HG02588 (cell line): ENCODE data around the gene DACT3.

Experiments
- ATAC-seq: cut with Tn5 transposase; IDR thresholded peaks from one replicate; pipeline ENCODE4 v1.9.1; 2021; ENCODE audit warnings: mild to moderate bottlenecking, moderate library complexity; ENCODE audit not compliant: unreplicated experiment

DACT3 gene

DNA sequence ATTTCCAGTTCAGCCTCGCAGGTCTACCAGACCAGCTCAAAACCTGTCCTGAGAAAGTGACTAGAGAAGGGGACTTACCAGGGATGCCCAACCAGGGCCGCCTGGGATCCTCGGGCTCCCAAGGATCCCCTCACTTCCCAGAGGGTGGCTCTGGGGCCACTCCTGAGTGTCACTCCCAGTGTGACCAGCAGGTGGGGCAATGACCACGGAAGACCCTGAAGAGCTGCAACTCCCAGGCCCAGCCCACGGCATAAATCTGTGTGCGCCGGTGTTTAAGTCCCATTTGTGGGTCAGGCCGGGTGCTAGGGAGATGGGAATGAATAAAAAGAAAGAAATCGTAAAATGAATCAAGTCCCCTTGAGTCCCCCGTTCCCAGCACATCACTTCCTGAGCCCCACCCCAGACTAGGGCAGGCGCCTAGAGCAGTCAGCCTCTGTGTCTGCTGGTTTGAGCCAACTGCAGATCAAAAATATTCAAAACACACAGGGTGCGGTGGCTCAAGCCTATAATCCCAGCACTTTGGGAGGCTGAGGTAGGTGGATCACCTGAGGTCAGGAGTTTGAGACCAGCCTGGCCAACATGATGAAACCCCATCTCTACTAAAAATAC lies 46.8 kb downstream of the DACT3 start:
- ATAC-seq: no peak

DNA sequence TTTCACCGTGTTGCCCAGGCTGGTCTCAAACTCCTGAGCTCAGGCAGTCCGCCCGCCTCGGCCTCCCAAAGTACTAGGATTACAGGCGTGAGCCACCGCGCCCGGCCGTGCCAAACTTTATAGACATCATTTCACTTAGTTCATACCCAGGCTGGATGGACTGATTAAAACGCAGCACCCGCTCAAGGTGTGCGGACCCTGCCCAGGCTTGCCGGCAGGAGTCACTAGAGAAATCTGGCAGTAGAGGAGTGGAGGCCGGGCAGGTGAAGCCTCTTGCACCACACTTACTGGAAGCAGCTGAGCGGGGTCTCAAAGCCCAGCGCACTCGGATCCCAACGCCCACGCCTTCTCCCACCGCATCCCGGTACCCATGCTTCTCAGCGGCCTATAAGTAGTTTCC lies 47.5 kb downstream of the DACT3 start:
- ATAC-seq: no peak

DNA sequence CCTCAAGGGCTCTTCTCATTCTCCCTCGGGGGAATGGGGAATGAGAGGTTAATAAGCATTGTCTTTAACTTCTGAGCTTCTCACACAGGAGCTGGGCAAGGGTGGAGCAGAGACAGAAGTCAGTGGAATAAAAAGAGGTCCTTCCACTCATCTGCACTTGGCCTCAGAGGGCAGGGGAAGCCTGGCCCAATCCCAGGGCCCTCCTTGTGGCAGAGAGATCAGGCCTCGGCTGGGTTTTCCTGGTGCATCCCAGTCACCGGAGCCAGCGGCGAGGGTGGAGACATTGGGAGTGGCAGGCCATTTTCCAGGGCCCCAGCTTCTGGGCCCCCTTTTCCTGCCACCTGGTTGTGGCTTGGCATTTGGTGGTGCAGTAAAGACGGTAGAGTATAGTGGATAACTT lies 49.2 kb downstream of the DACT3 start:
- ATAC-seq: no peak

DNA sequence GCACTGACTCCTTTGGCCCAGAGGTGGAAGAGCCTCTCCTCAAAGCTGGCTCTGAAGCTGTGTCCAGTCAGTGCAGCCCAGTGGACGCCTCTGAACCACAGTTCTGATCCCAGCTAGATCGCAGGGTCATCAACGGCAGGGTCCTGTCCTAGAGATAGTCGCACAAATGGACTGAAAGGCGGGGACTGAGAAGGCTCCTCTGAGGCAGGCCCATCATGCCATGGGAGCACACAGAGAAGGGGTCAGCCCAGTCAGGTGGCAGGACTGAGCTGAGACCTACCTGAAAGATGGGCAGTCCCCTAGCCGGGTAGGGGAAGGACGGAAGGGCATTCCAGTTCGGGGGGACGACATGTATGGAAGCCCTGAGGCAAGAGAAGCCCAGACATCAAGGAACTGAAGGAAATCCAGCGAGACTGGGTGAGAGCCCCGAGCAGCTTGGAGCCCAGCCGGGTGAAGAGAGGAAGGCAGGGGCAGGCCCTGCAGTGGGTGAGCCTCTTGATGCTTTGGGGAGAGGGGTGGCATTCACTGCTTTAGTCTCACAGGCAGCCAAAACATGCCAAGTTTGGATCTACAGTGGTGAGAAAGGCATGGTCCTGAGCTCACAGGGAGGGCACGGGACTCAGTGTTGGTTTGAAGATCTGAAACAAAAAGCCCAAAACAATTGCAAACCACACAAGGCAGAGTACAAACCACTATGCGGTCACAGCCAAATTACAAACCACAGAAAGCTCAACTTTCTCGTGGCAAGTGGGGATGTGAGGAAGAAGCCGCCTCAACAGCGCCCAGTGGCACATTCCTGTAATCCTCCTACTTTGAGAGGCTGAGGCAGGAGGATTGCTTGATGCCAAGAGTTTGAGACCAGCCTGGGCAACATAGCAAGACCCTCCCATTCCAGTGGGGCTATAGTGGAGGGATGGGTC lies 49.9 kb downstream of the DACT3 start:
- no peak for ATAC-seq

DNA sequence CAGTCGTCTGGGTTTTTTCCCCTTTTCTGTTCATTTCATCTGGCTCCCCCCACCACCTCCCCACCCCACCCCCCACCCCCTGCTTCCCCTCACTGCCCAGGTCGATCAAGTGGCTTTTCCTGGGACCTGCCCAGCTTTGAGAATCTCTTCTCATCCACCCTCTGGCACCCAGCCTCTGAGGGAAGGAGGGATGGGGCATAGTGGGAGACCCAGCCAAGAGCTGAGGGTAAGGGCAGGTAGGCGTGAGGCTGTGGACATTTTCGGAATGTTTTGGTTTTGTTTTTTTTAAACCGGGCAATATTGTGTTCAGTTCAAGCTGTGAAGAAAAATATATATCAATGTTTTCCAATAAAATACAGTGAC lies 50.6 kb downstream of the DACT3 start:
- ATAC-seq: no peak

DNA sequence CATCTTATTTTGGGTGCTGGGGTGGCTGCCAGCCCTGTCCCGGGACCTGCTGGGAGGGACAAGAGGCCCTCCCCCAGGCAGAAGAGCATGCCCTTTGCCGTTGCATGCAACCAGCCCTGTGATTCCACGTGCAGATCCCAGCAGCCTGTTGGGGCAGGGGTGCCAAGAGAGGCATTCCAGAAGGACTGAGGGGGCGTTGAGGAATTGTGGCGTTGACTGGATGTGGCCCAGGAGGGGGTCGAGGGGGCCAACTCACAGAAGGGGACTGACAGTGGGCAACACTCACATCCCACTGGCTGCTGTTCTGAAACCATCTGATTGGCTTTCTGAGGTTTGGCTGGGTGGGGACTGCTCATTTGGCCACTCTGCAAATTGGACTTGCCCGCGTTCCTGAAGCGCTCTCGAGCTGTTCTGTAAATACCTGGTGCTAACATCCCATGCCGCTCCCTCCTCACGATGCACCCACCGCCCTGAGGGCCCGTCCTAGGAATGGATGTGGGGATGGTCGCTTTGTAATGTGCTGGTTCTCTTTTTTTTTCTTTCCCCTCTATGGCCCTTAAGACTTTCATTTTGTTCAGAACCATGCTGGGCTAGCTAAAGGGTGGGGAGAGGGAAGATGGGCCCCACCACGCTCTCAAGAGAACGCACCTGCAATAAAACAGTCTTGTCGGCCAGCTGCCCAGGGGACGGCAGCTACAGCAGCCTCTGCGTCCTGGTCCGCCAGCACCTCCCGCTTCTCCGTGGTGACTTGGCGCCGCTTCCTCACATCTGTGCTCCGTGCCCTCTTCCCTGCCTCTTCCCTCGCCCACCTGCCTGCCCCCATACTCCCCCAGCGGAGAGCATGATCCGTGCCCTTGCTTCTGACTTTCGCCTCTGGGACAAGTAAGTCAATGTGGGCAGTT lies 51.2 kb downstream of the DACT3 start:
- ATAC-seq: no peak

DNA sequence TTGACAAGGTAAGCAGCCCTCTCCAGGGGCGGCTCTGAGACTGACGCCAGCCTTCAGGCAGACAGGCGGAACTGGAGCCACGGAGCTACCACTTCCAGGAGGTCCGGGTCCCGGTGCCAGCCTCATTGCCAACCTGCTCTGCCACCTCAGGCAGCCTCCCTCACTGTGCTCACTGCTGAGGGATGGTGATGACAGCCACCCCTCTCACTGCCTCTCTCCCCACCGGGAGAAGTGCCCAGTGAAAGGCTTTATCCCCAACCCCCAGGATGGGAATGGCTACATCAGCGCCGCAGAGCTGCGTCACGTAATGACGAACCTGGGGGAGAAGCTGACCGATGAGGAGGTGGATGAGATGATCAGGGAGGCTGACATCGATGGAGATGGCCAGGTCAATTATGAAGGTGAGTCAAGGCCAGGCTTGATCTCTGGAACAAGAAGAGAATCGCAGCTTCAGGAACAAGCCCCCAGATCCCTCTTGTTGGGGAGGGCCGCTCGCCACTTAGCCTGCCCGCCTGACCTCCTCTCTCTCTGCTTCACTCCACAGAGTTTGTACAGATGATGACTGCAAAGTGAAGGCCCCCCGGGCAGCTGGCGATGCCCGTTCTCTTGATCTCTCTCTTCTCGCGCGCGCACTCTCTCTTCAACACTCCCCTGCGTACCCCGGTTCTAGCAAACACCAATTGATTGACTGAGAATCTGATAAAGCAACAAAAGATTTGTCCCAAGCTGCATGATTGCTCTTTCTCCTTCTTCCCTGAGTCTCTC lies 52.2 kb downstream of the DACT3 start:
- no peak for ATAC-seq

DNA sequence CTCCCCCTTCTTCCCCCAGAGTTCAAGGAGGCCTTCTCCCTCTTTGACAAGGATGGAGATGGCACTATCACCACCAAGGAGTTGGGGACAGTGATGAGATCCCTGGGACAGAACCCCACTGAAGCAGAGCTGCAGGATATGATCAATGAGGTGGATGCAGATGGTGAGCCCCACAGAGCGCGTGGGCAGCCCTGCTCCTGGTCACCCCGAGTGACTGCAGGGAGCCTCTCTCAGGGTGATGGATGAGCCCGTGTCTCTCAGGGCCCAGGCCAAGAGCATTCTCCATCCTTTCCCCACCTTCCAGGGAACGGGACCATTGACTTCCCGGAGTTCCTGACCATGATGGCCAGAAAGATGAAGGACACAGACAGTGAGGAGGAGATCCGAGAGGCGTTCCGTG lies 52.8 kb downstream of the DACT3 start:
- no peak for ATAC-seq

DNA sequence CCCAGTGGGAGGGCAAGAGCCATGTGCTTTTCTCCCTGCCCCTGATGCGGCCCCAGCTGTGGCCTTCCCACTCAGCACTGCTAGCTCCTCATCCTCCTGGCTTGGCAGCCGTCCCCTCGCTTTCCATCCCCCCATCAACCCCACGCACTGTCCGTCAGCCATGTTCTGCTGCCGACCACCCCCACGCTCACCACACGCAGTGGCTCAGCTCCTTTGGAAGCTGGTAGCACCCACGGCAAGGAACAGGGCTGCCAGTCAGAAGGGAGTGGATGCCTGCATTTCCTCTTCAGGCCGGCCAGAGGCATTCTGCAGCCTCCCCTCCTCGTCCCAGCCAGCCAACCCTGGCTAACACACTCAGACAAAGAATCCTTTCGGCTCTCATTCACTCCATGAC lies 53.5 kb downstream of the DACT3 start:
- ATAC-seq: no peak

DNA sequence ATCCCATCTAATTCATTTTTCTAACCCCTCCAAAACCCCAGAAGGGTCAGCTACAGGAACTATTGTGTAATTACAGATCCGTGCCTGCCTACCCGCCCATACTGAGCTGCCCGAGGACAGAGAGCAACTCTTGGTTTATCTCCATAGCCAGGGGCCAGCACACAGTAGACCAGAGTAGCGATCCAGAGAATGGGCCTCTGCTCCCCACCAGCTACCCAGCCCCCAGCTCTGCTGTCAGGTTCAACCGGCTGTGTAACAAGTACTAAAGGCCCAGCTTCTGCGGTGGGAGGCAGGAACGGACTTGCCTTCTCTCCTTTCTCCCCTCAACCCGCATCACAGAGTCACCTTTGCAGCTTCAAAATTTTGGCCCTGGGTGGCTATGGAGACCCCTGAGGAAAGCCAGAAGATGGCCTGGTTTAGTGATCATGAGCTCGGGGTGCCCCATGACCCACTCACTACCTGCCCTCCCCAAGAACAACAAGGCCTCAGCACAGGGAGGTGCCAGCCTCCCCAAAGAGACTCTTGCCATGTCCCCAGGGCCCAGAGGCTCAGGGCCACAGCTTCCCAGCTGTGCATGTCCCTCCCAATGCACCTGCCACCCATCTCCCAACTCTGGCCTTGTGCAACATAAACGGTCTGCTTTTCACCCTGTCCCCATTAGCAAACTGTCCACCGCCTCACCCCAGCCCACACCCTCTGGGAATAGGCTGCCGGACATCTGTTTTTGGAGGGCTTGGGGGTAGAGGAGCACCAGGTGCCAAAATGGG lies 54.1 kb downstream of the DACT3 start:
- no peak for ATAC-seq

DNA sequence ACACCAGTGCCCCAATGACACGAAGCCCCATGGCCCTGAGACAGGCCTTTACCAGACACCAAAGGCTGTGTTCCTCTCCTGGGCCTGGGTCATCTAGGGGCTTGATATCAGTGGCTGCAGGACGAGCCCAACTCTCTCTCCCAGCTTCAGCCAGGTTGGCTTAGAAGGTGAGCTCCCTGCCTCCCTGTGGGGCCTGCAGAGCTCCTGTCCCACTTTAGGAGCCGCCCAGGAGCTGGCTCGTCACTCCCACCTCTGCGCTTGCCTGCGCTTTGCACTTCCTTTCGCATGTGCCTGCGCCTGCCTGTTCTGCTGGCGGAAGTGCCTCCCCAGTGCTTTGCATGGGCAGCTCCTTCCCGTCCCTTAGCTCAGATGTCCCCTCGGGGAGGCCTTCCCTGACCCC lies 55.0 kb downstream of the DACT3 start:
- no peak for ATAC-seq

DNA sequence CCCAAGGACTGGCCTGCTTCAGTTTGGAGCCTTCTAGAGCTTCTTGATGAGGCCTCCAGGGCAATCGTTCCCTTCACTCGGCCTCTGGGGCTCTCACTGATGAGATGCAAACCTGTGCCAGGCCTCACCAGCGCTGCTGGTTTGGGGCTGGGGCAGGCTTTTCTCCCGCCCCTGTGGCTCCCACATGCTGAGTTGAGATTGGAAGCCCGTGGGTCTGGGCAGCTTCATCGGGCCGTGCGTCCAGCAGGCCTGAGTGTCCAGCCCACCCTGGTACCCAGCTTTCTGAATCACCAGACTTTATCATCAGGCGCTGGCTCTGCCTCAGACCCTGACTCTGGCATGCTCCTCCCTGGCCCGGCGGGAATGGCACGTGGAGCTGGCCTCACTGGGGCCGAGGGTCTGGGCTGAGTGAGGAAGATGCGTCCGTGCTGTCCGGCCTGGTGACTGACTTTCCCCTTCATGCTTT lies 55.6 kb downstream of the DACT3 start:
- ATAC-seq: no peak

DNA sequence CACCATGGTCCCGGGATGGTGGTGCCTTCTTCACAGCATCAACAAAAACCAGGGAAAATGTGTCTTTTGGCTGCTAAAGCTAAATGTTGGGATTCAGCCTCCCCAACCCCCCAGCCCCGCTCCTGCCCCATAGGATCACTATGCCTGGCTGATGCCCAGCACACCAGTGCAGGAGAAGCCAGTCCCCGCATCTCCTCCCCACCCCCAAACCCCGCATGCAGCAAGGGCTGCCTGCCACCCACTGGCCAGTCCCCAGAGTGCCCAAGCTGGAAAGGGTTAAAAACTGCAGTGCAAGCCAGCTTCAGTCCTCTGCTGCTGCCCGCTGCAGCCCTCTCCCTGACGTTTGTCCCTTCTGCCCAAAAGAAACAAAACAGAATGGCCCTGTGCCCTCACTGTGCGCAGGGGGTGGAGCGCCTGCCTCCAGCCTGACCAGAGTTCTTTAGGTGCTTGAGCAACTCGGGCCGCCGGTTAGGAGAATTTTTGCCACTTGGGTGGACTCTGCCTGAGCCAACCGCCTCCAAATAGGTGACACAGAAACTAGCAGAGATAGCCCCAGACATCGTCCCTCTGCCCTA lies 56.1 kb downstream of the DACT3 start:
- ATAC-seq: no peak

DNA sequence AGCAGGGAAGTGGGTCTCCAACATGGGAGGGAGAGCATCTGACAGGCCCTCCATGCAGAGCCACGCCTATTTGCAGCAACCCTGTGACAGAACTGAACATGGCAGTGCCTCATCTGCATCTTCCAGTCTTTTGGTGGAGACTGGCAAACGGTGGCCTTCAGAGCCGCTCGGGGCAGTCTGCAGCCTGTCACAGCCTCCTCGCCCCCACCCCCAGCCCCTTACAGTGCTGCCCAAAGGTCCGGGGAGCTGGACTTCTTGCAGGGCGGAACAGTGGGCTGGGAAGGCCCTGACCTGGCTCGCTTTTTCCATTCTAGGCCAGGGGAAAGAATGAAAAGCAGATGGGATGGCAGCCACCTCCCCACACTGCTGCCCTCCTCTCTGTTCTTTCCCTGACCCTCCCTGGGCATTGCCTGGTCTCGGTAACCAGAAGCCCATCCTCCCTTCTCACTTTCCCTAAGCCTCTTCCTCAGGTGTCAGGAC lies 57.2 kb downstream of the DACT3 start:
- no peak for ATAC-seq

DNA sequence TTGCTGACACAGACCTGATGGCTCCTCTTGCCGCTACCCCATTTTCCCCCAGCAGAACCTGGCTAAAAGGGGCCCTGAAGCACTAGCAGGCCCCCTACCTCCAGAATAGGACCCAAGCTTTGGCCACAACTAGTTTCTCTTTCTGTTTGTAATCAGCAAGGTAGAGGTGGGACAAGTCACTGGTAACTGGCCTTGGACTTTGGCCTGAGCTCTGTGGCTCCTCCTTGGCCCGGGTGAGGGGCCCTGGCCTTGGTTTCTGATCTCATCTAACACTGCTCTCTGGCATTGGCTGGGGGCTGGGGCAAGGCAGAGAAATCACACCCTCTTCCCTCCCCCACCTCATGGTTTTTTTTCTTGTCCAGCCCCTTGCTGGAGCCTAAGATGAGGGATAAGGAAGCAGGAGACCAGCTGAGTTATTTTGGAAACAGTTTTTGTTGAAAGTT lies 57.8 kb downstream of the DACT3 start:
- ATAC-seq: no peak

DNA sequence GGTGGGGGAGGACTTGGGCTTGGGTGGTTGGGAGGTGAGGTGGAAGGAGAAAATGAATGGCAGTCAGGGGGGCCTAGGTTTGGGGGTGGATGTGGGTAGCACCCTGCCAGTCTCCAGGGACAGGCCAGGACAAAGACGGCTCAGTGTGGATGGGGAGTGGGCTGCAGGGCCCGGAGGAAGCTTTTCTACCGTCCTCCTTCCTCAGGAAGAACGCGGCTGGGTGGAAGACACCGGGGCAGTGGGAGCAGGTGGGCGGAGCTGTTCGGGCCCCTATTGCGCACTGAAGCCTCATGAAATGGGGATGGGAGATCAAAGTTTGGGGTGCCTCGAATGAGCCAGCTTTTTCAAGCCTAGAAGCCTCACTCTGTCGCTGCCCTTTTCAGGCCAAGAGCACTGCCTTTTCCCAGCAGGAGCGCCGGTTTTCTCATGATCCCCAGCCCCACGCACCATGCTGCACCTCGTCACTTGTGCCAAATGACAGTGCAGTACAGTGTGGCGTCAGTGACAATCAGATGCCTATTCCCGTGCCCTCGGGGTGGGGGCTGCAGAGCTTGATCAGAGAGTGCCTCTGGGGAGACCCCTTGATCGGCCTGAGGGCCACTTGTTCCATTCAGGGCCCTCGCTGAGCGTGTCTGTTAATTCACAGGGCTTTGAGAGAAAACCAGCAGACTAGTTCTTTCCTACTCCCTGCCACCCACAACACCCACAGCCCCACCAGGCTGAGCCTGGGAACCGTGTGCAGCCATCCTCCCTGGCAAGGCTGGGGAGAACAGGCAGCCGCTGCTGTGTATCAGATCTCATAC lies 58.4 kb downstream of the DACT3 start:
- ATAC-seq: no peak

DNA sequence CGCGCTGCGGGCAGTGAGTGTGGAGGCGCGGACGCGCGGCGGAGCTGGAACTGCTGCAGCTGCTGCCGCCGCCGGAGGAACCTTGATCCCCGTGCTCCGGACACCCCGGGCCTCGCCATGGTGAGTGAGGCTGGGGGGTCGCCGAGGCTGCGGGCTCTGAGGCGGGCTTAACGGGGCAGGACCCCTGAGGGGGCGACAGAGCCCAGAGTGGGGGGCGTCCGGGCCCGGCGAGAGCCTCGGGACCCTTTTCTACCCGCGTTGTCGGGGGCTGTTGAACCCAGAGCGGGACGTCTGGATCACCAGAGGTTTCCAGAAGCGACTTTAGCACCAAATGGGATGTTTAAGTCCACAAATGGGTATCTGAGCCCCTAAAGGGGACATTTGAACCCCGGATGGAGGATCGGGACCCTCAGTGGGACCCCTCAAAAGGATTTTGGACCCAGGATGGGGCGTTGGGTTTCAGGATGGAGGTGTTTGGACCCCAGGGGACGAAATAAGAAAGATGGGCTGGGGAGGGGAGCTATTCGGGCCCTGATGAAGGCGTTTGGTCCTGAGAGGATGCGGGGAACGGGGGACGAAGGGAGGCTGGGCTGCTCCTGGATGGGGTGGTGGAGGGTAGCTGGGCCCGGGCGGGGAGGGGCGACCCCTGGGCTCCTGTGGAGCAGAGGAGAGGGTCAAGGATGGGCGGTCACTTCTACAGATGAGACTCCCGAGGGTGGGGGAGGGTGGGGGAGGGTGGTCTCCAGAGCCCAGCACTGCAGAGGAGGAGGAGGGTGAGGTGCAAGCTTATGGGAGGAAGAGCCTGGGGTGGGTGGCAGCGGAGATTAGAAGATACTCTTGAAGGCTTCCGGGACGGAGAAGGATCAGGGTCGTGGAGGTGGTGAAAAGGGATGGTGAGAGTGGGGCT lies 59.4 kb downstream of the DACT3 start, which contains the start of gene CALM3:
TSS of gene CALM3 (plus strand) at position 13 of the 907 bp plus-strand sequence. CDS start at position 118, 105 bp downstream.
- no peak for ATAC-seq
